HG03558 (cell line): ENCODE measurements around the gene TRPM5.

Source experiments
- ATAC-seq: cut with Tn5 transposase; IDR thresholded peaks from one replicate; pipeline ENCODE4 v1.9.1; 2021; ENCODE audit warnings: moderate number of reproducible peaks; ENCODE audit not compliant: unreplicated experiment; ENCODE audit errors: extremely low read depth

TRPM5 gene

DNA sequence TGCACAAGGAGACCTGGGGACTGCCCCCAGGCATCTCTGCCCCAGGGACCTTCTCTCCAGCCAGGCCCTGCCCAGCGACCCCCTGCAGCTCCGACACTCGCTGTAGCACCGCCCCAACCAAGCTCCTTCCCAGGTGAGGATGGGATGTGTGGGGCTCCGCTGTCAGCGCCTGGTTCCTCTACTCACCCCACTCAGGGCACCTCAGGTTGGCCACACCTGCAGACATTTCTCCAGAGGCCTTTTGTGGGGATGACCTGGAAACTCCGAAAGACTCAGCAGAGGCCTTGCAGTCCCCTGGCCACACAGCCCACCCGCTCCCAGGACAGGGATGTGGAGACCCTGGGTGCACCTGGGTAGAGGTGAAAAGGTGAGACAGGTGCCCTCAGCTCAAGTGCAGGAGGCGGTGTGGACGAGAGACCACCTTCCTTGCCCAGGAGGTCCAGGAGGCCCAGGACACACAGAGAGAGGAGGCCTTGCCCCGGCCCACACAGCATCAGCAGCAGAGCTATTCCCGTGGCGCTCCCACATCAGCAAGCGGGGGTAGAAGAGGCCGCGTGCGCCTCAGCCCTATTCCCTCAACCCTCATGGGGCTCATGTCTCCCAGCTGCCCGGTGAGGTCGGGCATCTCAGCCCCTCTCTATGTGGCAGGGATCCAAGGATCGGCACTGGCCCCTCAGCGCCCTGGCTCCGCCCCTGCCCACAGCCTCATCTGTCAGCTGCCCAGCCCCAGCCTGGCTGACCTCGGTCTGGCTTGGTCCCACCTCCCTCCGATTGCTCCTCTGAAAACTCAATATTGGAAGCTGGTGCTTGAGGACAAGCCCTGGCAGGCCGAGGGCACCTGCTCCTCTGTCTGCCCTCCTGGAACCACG is 20.9 kb downstream of the TRPM5 start:
- ATAC-seq, result no peak

DNA sequence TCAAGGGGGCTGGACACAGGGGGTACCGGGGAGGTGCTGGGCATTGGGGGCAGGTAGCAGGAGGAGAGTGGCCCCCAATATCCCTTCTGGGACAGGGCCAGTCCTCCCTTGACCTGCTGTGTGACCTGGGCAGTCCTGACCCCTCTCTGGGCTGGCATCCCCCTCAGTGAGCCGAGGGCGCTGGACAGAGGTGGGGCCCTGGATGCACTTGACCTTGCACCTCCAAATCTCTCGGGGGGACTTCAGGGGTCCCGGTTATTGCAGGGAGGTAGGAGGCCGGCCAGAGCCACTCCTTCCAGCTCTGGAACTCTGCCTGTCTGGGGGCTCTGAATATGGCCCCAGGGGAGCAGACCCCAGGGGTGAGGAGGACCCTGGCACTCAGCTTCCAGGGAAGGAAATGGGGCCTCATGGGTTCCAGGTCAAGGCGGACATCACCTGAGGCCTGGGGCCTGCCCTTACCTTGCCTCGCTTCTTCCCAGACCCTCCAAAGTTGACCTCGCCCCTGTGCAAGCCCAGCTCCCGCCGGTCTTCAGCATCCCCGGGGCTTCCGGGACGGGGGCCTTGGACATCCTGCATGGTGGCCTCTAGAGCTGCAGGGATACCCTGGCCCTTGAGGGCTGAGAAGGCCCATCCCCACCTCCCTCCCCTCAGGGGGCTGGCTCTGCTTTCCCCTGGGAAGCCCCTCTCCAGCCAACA is 21.7 kb downstream of the TRPM5 start:
- ATAC-seq, result no peak

DNA sequence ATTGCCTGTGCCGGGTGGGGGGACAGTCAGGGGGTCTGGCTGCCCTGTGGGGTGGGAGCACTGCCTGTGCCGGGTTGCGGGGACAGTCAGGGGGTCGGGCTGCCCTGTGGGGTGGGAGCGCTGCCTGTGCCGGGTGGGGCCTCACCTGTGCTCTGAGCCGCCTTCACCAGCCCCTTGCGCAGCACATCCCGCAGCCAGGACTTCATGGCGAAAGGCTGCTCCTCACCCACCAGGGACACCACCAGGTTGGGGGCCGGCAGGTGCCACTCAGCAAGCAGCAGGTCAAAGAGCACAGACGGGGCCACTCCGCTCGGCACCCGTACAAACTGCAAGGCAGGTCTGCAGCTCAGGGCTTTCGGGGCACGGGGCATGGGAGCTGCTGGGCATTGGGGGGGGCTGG is 22.3 kb downstream of the TRPM5 start:
- ATAC-seq, result no peak

DNA sequence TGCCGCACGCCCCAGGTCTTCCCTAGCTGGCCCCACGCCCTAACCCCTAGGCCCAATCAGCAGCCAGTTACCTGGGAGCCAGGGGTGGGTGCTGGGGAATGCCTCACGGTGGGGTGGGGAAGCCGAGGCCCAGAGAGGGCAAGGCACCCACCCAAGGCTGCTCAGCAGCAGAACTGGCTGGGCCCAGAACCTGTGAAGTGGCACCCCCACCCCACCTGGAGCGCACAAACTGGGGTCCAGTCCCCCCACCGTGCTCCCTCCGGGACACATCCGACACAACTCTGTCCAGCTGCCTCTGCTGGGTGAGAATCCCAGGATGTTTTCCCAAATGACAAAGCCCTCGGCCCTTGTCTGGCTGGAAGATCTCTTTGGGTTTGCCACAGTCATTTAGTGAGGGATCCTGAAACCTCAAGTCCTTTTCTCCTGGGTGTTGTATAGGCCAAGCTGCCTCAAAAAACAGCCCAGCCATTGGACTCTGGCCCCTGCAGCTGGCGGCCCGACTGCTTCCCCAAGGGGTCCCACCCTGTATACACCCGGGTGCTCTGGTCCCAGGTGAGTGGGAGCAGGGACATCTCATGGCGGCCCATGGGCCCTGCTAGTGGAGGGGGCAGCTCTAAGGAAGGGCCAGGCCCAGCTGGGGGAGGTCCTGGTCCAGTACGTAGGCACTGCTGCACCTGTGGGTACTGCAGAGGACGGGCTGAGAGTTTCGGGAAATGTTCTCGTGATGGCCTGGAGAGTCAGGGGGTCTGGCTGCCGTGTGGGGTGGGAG is 22.9 kb downstream of the TRPM5 start:
- no peak for ATAC-seq

DNA sequence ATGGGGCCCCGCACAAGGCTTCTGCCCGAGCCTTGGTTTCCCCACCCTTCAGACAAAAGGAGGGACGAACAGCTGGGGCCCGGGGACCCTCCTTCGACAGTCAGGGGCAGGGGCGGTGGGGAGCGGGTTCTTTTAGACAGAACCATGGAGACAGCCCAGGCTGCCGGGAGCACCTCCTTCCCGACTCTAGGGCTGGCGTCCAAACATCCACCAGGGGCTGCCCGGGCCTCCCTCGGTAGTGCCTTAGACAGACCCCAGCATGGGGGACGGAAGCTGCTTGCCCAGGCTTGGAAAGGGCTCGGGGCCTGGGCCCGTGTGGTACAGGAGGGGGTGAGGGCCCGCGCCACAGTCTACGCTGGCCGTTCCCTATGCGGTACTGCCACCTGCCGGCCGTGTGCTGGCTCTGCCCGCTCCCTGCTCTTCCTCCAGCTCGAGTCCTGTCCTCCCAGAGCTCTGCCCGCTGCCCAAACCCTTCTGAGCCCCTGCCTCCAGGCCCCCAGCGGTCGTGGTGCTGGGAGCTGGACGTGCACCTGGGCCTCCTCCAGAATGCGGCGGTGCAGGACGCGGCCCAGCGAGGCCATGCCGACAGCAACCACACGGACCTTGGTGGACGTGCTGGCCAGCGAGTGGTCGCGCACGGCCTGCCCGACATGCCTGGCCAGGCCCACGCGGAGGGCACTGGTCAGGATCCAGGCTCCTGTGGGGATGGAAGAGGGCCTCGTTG is 23.6 kb downstream of the TRPM5 start:
- no peak for ATAC-seq

DNA sequence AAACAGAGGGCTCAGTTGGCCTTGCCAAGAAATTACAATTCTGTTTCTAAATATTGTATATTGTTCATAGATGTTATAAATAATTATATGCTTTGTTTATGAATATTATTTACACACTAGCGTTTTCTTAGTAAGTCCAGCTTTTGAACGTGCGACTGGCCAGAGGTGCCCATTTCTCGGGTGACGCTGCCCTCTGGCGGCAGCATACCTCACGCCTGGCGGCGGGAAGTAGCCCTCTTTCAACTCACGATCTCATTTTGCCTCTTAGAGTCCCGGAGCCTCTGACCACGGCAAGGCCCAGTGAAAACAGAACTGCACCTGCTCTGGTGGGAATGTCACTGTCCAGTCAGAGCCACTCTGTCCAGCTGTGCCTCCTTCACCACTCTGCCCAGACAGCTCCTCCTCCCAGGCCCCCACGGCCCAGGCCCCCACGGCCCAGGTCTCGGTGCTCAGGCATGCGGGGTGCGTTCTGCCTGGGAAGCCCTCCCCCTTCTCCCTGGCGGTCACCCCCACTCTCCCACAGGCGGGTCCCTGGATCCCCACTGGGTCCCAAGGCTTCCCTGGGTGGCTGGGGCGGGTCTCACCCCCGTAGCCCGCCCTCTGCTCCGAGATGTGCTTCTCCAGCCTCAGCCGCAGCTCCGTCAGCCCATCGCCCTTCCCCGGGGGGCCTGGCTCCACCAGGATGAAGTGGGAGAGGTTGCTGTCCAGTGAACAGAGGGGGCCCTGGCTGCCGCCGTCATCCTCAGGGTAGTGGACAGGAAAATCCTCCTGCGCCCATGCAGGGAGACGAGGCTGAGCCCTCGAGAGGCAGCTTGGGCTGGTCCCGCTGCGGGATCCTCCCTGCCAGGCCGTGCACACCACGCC is 24.4 kb downstream of the TRPM5 start:
- no peak for ATAC-seq

DNA sequence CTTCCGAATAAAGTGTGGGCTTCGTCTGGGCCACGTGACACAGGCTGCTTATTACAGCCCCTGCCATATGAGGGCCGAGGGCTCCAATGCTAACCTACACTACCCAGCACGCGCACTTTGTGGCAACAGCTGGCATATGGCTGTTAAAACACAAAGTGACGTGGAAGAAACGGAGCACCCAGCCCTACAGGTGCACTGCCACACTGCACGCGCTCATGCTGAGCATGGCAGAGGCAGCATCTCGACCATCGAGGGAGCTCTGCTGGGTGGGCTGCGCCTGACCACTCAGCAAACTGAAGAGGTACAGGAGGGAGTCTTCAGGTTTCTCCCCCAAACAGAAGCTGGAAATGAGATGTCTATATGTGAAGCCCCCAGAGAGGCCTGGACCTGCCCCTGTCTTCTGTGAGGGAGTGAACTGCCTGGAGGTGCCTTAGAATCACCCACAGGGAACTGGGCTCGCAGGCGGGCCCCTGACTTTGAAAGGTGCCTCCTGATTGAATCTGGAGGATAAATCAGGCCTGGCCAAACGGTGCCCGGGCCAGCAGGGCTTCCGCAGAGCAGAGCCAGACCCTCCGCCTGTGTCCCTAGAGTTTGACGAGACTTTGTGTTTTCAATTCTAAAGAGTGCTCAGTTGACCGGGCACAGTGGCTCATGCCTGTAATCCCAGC is 25.5 kb downstream of the TRPM5 start:
- no peak for ATAC-seq

DNA sequence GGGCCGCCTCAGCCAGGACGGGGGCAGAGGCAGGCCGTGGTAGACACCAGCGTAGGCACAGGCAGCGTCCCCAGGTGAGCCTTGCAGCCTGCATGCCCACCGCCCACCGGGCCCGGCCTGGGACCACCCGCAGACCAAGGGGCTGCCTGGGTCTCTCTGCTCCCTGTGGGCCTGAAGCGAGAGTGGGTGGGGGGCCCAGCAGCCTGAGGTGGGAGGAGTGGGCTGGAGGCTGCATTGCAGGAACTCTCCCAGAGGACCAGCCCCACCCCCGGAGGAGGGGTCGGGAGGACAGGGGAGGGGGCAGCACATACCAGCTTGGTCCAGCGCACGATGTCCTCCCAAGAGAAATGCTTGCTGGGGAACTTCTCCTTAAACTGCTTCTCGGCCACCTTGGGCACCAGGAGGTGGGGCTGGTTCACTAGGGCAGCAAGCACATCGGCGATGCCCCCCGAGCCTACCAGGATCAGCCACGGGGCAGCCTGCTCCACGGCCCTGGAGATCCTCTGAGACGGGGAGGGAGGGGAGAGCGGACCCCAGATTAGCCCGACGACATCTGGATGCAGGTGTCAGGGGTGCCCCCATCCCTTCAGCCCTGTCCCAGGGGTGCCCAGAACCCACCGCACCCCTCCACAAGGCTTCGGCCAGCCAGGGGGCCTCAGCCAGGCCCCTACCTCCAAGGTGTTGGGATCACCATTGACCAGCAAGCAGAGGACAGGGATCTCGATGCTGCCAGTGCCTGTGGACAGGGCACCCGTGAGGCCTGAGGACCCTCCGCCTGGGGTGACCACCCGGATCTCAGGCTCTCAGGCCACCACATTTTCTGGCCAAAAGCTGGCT is 26.2 kb downstream of the TRPM5 start:
- ATAC-seq, result no peak

DNA sequence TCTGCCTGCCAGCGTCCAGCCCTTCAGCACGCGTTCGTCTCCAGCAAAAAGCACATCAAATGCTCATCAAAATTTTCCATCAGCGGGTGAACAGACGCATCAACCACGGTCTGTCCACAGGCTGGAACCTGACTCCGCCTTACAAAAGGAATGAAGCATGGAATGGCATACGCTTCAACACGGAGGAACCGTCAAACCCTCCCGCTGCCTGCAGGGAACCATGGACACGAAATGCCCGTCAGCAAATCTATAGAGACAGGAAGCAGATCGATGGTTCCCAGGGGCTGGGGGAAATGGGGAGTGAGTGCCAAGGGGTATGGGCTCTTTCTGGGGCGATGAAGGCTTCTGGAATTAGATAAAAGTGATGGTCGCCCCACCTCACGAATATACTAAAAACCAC is 27.5 kb downstream of the TRPM5 start:
- ATAC-seq, result no peak

DNA sequence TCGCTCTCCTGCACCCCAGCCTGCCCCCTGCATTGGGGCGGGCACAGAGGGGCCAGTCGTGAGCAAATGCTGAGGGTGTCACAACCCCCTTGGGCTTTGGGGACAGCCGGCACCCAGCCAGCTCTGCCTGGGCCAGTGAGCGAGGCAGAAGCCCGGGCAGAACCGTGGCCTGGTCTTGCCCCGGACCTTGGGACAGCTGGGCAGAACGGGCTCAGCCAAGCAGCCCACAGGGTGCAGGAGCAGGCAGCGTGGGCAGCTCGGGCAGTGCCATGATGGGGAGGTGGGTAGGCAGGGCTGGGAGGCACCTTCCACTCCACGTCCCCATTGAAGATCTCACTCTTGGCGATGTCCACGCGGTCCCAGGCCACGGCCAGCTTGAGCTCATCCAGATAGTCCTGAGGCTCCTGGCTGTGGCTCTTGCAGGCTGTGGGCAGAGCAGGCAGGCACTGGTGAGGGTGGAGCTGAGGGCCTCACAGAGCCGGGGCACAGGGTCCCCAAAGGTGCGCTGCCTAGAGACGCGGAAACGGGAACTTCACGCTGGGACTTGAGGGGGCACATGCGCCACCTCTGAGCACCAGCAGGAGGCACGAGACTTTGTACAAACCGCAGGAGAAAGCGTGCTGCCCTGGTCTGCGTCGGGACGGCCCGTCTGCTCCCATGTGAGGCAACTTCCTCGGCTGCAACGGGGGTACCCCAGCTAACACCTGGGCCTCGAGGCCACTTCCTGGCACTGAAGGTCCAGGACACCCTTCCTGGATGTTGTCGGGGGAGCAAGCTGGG is 28.5 kb downstream of the TRPM5 start:
- no peak for ATAC-seq

DNA sequence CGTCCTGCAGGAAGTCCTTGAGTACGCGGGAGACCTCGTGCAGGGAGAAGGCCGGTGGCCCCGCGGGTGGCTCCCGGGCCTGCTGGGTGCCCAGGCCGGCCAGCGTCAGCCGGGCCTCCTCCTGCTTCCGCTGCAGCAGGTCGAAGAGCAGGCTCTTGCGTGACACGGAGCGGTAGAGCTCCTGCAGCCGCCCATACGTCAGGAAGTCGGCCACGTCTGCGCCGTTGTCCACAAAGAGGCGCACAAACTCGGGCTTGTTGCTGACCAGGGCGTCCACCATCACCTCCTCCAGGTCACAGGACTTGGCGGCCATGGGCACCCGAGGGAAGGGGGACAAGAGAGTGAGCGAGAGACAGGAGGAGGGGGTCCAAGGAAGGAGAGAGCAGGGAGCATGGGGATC is 29.1 kb downstream of the TRPM5 start:
- ATAC-seq, result no peak

DNA sequence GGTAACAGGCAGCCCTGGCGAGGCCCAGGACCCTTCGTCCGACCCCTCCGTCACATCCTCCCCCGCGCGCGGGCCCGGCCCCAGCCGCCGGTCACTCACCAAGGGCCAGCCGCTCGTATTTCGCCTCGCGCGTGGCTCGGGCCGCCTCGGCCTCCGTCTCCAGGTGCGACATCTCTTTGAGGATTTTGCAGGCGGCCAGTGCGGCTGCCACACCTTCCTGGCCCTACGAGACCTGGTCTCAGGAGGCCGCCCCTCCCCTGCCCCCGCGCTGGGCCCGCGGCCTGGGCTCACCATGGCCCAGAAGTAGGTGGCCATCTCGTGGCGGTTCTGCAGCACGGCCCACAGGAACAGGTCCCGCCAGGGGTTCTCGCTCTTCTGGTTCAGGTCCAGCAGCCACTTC is 29.7 kb downstream of the TRPM5 start:
- no peak for ATAC-seq

DNA sequence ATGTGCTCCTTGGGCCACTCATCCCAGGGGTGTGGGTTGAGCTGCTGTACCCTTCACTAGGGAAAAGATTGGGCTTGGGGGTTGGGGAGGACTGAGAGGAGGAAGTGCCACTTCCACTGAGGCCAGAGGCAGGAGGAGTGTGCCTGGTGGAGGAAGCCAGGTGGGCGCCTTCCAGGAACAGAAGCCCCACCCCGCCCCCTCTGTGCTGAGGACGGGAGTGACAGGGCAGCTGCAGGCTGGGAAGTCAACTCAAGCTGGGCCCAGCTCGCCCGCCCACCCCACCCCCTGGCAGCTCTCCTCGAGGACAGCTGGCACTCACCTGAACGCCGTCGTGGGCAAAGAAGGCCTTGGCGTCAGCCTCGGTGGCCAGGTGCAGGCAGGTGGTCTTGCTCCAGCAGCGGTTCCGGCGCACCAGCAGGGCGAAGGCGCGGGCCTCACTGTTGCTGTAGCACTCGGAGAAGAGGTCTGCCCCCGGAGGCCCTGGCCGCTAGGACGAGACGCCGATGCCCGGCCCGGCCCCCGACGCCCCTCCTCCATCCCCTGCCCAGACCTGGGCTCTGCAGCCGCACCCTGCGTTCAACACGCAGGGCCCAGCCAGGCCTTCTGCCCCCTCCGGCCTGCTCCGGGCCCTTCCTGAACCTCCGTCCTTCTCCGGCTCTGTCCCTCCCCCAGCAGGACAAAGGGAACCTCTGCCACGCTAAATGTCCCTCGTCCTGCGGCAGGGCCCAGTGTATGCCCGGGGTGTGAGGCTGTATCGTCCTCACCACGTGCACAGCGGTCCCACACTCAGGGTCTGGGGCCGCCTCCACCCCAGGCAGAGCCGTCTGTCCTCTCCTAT is 30.4 kb downstream of the TRPM5 start:
- no peak for ATAC-seq

DNA sequence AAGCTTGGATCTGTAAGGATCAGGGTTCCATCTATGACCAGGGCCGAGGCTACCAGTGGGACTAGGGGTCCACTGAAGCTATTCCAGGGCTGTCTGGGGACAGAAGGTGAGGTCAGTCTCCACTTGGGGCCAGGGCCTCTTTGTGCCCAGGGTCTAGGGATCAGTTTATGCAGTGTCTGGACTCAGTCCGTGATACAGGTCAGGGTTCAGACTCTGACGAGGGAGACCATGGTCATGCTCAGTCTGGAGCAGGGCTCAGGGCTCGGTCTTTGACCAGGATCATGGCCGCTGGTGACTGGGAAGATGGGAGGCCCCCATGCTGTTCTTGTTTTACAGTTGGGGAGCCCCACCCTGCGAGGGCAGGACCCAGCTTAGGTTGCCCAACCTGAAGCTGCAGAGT is 32.0 kb downstream of the TRPM5 start:
- ATAC-seq, result no peak

DNA sequence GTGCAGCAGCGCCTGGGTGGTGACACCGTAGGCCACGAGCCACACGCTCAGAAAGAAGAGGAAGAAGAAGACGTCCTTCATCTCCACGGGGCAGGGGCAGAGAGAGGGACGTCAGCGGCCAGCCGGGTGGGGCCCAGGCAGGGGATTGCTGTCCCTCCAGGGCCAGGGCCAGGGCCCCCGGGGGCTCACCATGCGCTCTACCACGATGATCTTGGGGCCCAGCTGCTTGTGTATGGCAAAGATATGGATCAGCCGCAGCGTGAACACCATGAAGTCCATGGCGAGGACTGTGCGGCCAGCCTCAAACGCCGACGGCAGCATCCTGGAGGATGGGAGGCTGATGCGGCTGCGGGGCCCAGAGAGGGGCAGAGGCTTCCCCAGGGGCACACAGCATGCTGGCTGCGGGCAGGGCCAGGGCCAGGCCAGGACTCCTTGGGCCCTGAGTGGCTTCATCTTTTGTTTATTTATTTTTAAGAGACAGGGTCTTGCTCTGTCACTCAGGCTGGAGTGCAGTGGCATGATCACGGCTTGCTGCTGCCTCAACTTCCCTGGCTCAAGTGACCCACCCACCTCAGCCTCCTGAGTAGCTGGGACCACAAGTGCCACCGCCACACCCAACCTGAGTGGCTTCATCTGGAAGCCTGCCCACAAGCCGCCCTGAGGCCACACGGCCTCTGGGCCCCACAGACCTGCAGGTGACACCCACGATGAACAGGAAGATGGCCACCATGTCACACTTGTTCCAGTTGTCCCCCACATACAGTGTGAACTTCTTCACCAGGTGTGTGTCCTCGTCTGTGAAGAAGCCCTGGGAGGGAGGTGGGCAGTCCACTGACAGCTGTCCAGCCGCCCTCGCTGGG is 32.6 kb downstream of the TRPM5 start:
- ATAC-seq, result no peak

DNA sequence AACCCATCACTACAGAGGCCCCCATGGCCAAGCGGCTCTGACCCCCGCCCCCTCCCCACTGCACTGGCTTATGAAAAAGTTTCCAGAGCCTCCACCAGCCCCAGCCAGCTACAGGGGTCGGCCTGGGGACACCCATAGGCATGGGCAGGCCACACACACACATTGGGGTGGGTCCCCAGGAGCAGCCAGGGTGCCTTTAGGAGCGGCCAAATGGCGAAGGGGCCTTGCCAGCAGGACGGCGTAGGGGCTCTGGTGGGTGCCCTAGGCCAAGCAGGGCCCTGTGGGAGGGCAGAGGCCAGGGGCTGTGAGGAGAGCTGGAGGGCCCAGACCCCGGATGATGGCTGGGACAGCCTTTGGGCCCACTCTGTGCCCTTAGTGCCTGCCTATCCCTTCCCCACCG is 33.7 kb downstream of the TRPM5 start:
- ATAC-seq, result no peak
